ENCODE measurements around the gene CCT7.

CCT7 gene

GRCh38 chr2:73225513-73226360 is 8.4 kb upstream of the CCT7 start:
- in situ Hi-C loops (cut with MboI; ENCODE audit: low sequenced_read_pairs): no loop called here

GRCh38 chr2:73227086-73227485 is 7.0 kb upstream of the CCT7 start:
- in situ Hi-C loops (cut with MboI; ENCODE audit: low sequenced_read_pairs): no loop called here

GRCh38 chr2:73228631-73229030 is 5.5 kb upstream of the CCT7 start:
- in situ Hi-C loops (cut with MboI; ENCODE audit: low sequenced_read_pairs): no loop called here

- in situ Hi-C loops (cut with MboI; ENCODE audit: low sequenced_read_pairs): no loop called here
These were observed 1.5 kb upstream of the CCT7 start for GRCh38 chr2:73232403-73233153.

- in situ Hi-C loops (cut with MboI; ENCODE audit: low sequenced_read_pairs): no loop called here
These were observed 765 bp upstream of the CCT7 start, which contains the start of gene PRADC1 for GRCh38 chr2:73233154-73233931. TSS of gene PRADC1 (minus strand) at chr2:73233239. CDS start at chr2:73233160, 79 bp downstream.

GRCh38 chr2:73235315-73236028 is 1.4 kb downstream of the CCT7 start:
- in situ Hi-C loops (cut with MboI; ENCODE audit: low sequenced_read_pairs): no loop called here

DNA sequence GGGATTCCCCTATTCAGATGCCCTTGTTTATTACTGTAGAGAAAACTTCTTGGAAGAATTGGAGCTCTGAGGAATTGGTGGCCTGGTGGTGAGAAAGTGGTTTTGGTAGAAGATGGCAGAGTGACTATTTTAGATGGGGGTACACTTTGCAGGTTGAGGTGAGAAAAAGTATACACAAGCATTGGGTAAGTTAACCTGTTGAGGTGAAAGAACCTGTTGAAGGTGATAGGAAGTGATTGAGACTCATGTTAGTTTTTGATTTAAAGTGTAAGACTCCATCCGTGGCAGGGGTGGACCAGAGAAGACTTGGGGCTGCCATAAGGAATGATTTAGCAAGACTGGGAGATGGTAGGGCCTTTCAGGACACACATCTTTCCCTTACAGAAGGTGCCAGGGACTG is 3.1 kb downstream of the CCT7 start:
- in situ Hi-C loops (cut with MboI; ENCODE audit: low sequenced_read_pairs): no loop called here

GRCh38 chr2:73238149-73238548 is 4.0 kb downstream of the CCT7 start:
- in situ Hi-C loops (cut with MboI; ENCODE audit: low sequenced_read_pairs): no loop called here

DNA sequence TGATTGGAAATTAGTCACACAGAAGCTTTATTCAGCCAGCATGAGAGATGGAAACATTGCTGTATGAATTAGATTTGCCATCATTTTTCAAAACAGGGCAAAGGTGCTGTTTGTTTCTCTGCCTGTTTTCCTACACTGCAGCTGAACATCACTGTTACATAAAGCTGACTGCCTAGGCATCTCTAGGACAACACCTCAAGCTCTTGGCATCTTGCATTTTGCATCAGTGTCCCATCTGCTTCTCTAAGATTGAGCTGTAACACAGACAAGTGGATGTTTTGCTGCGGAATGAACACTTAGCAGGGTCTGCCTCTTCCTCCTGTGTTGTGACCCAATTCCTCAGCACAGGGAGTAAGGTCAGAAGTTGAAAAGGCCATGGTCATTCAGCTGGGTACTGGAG is 4.9 kb downstream of the CCT7 start:
- in situ Hi-C loops (cut with MboI; ENCODE audit: low sequenced_read_pairs): no loop called here

GRCh38 chr2:73239776-73240175 is 5.7 kb downstream of the CCT7 start:
- in situ Hi-C loops (cut with MboI; ENCODE audit: low sequenced_read_pairs): no loop called here

- in situ Hi-C loops (cut with MboI; ENCODE audit: low sequenced_read_pairs): no loop called here
These were observed 9.9 kb downstream of the CCT7 start for GRCh38 chr2:73243884-73244570.

DNA sequence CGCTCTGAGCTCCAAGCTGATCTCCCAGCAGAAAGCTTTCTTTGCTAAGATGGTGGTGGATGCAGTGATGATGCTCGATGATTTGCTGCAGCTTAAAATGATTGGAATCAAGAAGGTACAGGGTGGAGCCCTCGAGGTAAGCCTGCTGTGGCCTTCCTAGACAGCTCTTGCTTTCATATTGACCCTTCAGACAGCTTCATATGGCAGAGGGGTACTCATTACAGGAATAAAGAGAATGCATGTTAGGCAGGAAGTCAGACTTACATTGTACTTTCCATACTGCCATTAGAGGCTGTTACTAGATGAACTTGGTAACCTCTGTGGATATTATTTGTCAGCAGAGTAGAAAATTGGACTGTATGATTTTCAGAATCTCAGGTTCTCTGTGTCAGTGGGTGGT is 10.5 kb downstream of the CCT7 start:
- in situ Hi-C loops (cut with MboI; ENCODE audit: low sequenced_read_pairs): no loop called here

GRCh38 chr2:73246850-73247249 is 12.7 kb downstream of the CCT7 start:
- in situ Hi-C loops (cut with MboI; ENCODE audit: low sequenced_read_pairs): no loop called here

DNA sequence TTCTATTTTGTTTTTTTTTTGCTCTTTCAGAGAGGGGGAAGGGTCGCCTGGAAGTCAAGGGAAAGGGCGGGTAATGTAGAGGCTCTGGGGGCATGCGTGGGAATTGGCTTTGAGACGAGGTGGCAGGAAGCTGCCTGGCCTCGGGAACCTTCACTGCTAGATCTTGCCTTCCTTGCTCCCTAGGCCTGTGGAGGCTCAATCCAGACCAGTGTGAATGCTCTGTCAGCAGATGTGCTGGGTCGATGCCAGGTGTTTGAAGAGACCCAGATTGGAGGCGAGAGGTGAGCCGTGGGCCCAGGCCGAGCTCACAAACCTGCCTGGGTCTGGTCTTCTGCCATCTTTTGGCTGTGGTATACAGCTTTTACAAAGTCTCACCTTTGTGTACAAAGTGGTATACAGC is 15.5 kb downstream of the CCT7 start:
- in situ Hi-C loops (cut with MboI; ENCODE audit: low sequenced_read_pairs): no loop called here

DNA sequence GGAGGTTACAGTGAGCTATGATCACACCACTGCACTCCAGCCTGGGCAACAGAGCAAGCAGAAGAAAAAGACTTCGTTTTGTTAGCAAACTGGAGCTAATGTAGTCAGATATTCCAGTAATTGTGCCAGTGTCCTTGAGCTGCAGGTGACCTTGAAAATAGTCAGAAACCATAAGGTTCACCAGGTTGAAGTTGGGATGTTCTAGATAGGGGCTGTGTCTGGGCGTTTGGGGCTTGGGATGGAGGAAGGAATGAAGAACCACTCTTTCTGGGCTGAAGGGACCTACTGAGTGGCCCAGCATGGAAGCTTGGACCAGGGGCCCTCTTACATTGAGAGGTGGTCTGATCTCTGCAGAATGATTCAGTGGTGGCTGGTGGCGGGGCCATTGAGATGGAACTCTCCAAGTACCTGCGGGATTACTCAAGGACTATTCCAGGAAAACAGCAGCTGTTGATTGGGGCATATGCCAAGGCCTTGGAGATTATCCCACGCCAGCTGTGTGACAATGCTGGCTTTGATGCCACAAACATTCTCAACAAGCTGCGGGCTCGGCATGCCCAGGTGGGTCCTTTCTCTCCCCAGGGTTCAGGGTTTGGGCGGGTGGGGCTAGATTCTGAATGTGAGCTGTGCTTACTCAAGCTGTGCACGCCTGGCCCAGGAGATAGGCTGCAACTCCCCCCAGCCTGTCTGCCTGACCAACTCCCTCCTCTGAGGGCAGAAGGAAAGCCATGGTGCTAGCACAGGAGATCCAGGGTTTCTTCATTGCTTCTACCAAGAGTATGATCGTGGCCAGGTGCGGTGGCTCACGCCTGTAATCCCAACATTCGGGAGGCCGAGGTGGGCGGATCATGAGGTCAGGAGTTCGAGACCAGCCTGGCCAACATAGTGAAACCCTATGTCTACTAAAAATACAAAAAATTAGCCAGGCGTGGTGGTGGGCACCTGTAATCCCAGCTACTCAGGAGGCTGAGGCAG is 17.1 kb downstream of the CCT7 start:
- in situ Hi-C loops (cut with MboI; ENCODE audit: low sequenced_read_pairs): no loop called here

GRCh38 chr2:73252238-73253027 is 18.3 kb downstream of the CCT7 start:
- in situ Hi-C loops (cut with MboI; ENCODE audit: low sequenced_read_pairs): no loop called here

DNA sequence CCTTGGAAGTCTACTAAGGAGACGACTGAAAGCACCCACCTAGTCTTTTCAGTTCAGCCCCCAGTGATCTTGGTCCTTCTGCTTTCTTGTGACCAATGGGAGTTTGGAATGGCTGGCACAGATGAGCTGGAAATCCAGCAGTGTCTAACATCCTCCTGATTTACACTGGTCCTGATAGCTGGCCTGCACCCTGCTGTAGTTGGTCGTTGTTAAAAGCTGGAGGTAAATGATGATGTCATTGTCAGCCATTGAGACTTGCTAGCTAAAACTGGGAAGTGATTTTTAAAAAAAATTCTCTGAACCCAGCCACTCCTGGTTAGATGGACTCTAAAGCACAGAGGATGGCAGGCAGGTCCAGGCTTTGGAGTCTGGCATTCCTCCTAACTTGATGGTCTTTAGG is 19.3 kb downstream of the CCT7 start:
- in situ Hi-C loops (cut with MboI; ENCODE audit: low sequenced_read_pairs): no loop called here

DNA sequence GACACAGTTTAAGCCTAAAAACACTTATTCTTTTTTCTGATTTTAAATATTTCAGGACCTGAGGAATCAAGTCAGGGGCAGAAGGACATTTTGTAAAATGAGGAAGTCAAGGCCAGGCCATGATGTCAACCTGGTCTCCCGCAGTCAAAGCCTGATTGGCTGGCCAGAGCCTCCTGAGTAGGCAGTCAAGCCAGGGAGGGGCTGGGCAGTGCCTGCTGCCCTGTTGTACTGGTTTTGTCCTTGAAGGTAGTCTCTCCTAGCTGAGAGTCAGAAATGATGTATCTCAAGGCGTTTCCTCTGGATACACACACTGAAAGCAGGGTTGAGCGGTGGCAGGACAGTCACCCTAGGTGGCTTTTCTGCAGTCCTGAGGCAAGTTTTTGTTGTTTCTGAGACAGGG is 19.8 kb downstream of the CCT7 start:
- in situ Hi-C loops (cut with MboI; ENCODE audit: low sequenced_read_pairs): no loop called here
